Measurements from ENCODE around the gene GGCX.
A peak's percentile ranks its signal among the peaks of the same experiment; 100 is the strongest.
"Not testable (repeated sequence)": the region's sequence is repeated elsewhere in the genome, so short reads cannot be mapped to it uniquely, and the experiment has no call there.

The GGCX gene

GRCh38 chr2:85575739-85576138 is 14.4 kb upstream of the GGCX start:
- DNase-seq (ENCODE audit: low read depth in 2 of 2): no peak

GRCh38 chr2:85566265-85566664 is 5.0 kb upstream of the GGCX start:
- no peak for DNase-seq (ENCODE audit: low read depth in 2 of 2)

GRCh38 chr2:85564144-85564563 is 2.9 kb upstream of the GGCX start:
- DNase-seq (ENCODE audit: low read depth in 2 of 2): no peak

GRCh38 chr2:85560812-85561279 is 447 bp downstream of the GGCX start:
- no peak for DNase-seq (ENCODE audit: low read depth in 2 of 2)

- DNase-seq (ENCODE audit: low read depth in 2 of 2): not testable (repeated sequence)
Measured at GRCh38 chr2:85560403-85560726, 928 bp downstream of the GGCX start.

- DNase-seq (ENCODE audit: low read depth in 2 of 2): no peak
Measured at GRCh38 chr2:85558160-85558559, 3.1 kb downstream of the GGCX start.

GRCh38 chr2:85557130-85557529 is 4.2 kb downstream of the GGCX start:
- no peak for DNase-seq (ENCODE audit: low read depth in 2 of 2)

GRCh38 chr2:85554980-85555612 is 6.2 kb downstream of the GGCX start:
- no peak for DNase-seq (ENCODE audit: low read depth in 2 of 2)

GRCh38 chr2:85553184-85553583 is 8.1 kb downstream of the GGCX start:
- no peak for DNase-seq (ENCODE audit: low read depth in 2 of 2)

GRCh38 chr2:85551698-85552678 is 9.3 kb downstream of the GGCX start:
- peak; percentile 65 to 82 for DNase-seq (ENCODE audit: low read depth in 2 of 2)

GRCh38 chr2:85550486-85550885 is 10.8 kb downstream of the GGCX start:
- DNase-seq (ENCODE audit: low read depth in 2 of 2): no peak

- no peak for DNase-seq (ENCODE audit: low read depth in 2 of 2)
Measured at GRCh38 chr2:85549826-85550225, 11.5 kb downstream of the GGCX start.

- no peak for DNase-seq (ENCODE audit: low read depth in 2 of 2)
Measured at GRCh38 chr2:85549095-85549494, 12.2 kb downstream of the GGCX start.

GRCh38 chr2:85548608-85548900 is 12.7 kb downstream of the GGCX start:
- no peak for DNase-seq (ENCODE audit: low read depth in 2 of 2)

GRCh38 chr2:85547859-85548607 is 13.3 kb downstream of the GGCX start:
- peak in 1 of 2 experiments; percentile 17 for DNase-seq (ENCODE audit: low read depth in 2 of 2)

- DNase-seq (ENCODE audit: low read depth in 2 of 2): no peak
Measured at GRCh38 chr2:85547089-85547858, 14.0 kb downstream of the GGCX start.

GRCh38 chr2:85545780-85546240 is 15.5 kb downstream of the GGCX start:
- no peak for DNase-seq (ENCODE audit: low read depth in 2 of 2)

GRCh38 chr2:85544915-85545779 is 16.1 kb downstream of the GGCX start:
- DNase-seq (ENCODE audit: low read depth in 2 of 2): not testable (repeated sequence)

GRCh38 chr2:85544254-85544691 is 17.0 kb downstream of the GGCX start:
- DNase-seq (ENCODE audit: low read depth in 2 of 2): not testable (repeated sequence)

GRCh38 chr2:85542777-85543176 is 18.5 kb downstream of the GGCX start:
- DNase-seq (ENCODE audit: low read depth in 2 of 2): no peak

Data from stimulated activated CD4-positive, alpha-beta T cell treated with anti-CD3 and anti-CD28 coated beads, Interleukin-12 subunit alpha, Interleukin-12 subunit beta, amount 100 ng/mL, for 24 hours (primary cell).